Right ventricle myocardium superior (tissue), 1 donor: ENCODE data around the gene EVA1B. TPM values are rescaled to one million over a fixed set of nuclear protein-coding genes. Genes with fewer than 3 reads are reported as not detected.

ENCODE experiments used
- ATAC-seq: fragments of 200-7000 bp; cut with Tn5 transposase; one replicate; pipeline ENCODE4 v1.9.1; 2020; ENCODE audit warnings: mild to moderate bottlenecking; ENCODE audit not compliant: poor library complexity
- DNase-seq: peaks from one replicate; pipeline ENCODE4 v3.0.0-alpha.2; 2020
- intact Hi-C: fragments of 100-400 bp; cut with DNase I; formaldehyde crosslinking; loops from one replicate; pipeline ENCODE4 v1.11.2; 2022
- long read RNA-seq: library from polyadenylated mRNA; unstranded; transcript quantifications from one replicate; pipeline ENCODE4 v2.0.0, GENCODE V29; 2021
- total RNA-seq: library from RNA; stranded (reverse); fragmentation: NEBNext Ultra II Directional; extraction: Animal tissue kit (Norgen Biotek cat#: 25700); gene quantifications from one replicate; pipeline ENCODE4 v1.2.1, GENCODE V29; 2021
- donor health status: DM: no; HTN: yes; CAD: no; lungs with severe emphysema.

Gene EVA1B
- total RNA-seq, result 10.8 TPM
- long read RNA-seq, transcript EVA1B-202 (3 exons, 699 nt), result major isoform, 21 of 27 reads
- long read RNA-seq, partial matches to known transcripts, result 1 of 27 reads
- long read RNA-seq, other reads (novel, unspliced or antisense), result 5 of 27 reads

GRCh38 chr1:36323636-36324352, at the start of gene EVA1B:
TSS of gene EVA1B (minus strand) at chr1:36323645. CDS start at chr1:36323037, 608 bp downstream.
- intact Hi-C loops, result no loop called here
- ATAC-seq (peak; percentile 66), DNase-seq (peak; percentile 91)

GRCh38 chr1:36372617-36373016, 49.2 kb upstream of the EVA1B start:
- DNase-seq (no peak), ATAC-seq (no peak)
- intact Hi-C loops, result no loop called here

- DNase-seq, result peak; percentile 83
- intact Hi-C loops, result no loop called here
- ATAC-seq, result peak; percentile 40
Observed at GRCh38 chr1:36369061-36369861, 45.8 kb upstream of the EVA1B start.

GRCh38 chr1:36367798-36368197, 44.4 kb upstream of the EVA1B start:
- intact Hi-C loops, result no loop called here
- DNase-seq (no peak), ATAC-seq (no peak)

- DNase-seq (no peak), ATAC-seq (no peak)
- intact Hi-C loops, result no loop called here
Observed at GRCh38 chr1:36367066-36367465, 43.6 kb upstream of the EVA1B start.

- ATAC-seq (peak; percentile 24), DNase-seq (no peak)
- intact Hi-C loops, result no loop called here
Observed at GRCh38 chr1:36366091-36366661, 42.7 kb upstream of the EVA1B start.

GRCh38 chr1:36365381-36365780, 41.9 kb upstream of the EVA1B start:
- peak; percentile 76 for ATAC-seq
- DNase-seq, result peak; percentile 86
- intact Hi-C loops, result no loop called here

- intact Hi-C loops, result no loop called here
- no peak for DNase-seq
- no peak for ATAC-seq
Observed at GRCh38 chr1:36359911-36360550, 36.6 kb upstream of the EVA1B start.

- no peak for ATAC-seq
Observed at GRCh38 chr1:36359383-36359782, 35.9 kb upstream of the EVA1B start.

GRCh38 chr1:36358514-36359084, 35.2 kb upstream of the EVA1B start:
- DNase-seq, result no peak
- no peak for ATAC-seq
- intact Hi-C loops, result no loop called here

More at GRCh38 chr1:36359383-36359782, 35.9 kb upstream of the EVA1B start:
- no peak for DNase-seq
- intact Hi-C loops, result no loop called here

- intact Hi-C loops, result no loop called here
- DNase-seq (no peak), ATAC-seq (no peak)
Observed at GRCh38 chr1:36355811-36356210, 32.4 kb upstream of the EVA1B start.

GRCh38 chr1:36354486-36354885, 31.0 kb upstream of the EVA1B start:
- intact Hi-C loops, result no loop called here
- no peak for ATAC-seq
- no peak for DNase-seq

GRCh38 chr1:36352910-36353878, 29.7 kb upstream of the EVA1B start:
- ATAC-seq (no peak), DNase-seq (no peak)
- intact Hi-C loops, result no loop called here

GRCh38 chr1:36352125-36352909, 28.9 kb upstream of the EVA1B start:
- ATAC-seq (no peak), DNase-seq (no peak)
- intact Hi-C loops, result no loop called here

- intact Hi-C loops, result no loop called here
Observed at GRCh38 chr1:36351227-36351977, 28.0 kb upstream of the EVA1B start.

GRCh38 chr1:36350659-36351226, 27.3 kb upstream of the EVA1B start:
- peak; percentile 56 for ATAC-seq
- intact Hi-C loops, result no loop called here
- no peak for DNase-seq

More at GRCh38 chr1:36351227-36351977, 28.0 kb upstream of the EVA1B start:
- ATAC-seq (no peak), DNase-seq (no peak)
